Naive thymus-derived CD8-positive, alpha-beta T cell (primary cell): ENCODE measurements around the gene CHERP. TPM values are rescaled to one million over a fixed set of nuclear protein-coding genes. Genes with fewer than 3 reads are reported as not detected.

Experiments used
- ATAC-seq, 2 donors: fragments of 150-1000 bp; cut with Tn5 transposase in 1 of 2; sonication (Bioruptor Pico), chemical (Tn5 transposase) in 1 of 2; 1 replicate in 1 of 2; 2 replicates in 1 of 2; pipeline ENCODE4 v1.10.0; 2021; ENCODE audit warnings: mild to moderate bottlenecking in 2 of 2, moderate library complexity in 2 of 2
- POLR2A ChIA-PET: fragments of 350-600 bp; sonication (Branson Sonifier 250); formaldehyde crosslinking; loops from one replicate; lab custom pipeline; 2021; ENCODE audit warnings: antibody characterized with exemption; lab: Charles Lee
- DNase-seq, 10 donors: peaks; one replicate each; pipeline versions ENCODE4 v3.0.0 to v3.0.0-alpha.2; 2020 to 2022
- H3K27ac Mint-ChIP-seq, 10 donors: one replicate each; pipeline ENCODE4 v1.8.0; 2020 to 2022; ENCODE audit warnings: mild to moderate bottlenecking in 10 of 10, mixed read lengths in 10 of 10, moderate library complexity in 4 of 10, inconsistent platforms in 1 of 10
- H3K27me3 Mint-ChIP-seq, 5 donors: one replicate each; pipeline ENCODE4 v1.8.0; 2021 to 2022; ENCODE audit warnings: mixed read lengths in 5 of 5
- H3K36me3 Mint-ChIP-seq, 3 donors: one replicate each; pipeline ENCODE4 v1.8.0; 2020 to 2022; ENCODE audit warnings: mixed read lengths in 3 of 3, mild to moderate bottlenecking in 2 of 3, inconsistent platforms in 1 of 3
- H3K4me1 Mint-ChIP-seq, 4 donors: one replicate each; pipeline ENCODE4 v1.8.0; 2021 to 2022; ENCODE audit warnings: mixed read lengths in 4 of 4
- H3K4me3 Mint-ChIP-seq, 10 donors: one replicate each; pipeline ENCODE4 v1.8.0; 2020 to 2022; ENCODE audit warnings: mild to moderate bottlenecking in 10 of 10, mixed read lengths in 10 of 10, moderate library complexity in 6 of 10, inconsistent platforms in 1 of 10
- H3K9me3 Mint-ChIP-seq, 9 donors: one replicate each; pipeline ENCODE4 v1.8.0; 2020 to 2022; ENCODE audit warnings: mixed read lengths in 9 of 9, mild to moderate bottlenecking in 3 of 9, inconsistent platforms in 1 of 9, moderate library complexity in 1 of 9
- polyA plus RNA-seq, 3 donors: library from polyadenylated mRNA; unstranded; fragments of 300-500 nt; fragmentation: Illumina TruSeq; gene quantifications; one replicate each; pipeline ENCODE4 v1.2.3, GENCODE V29; 2021
- total RNA-seq, 8 experiments: library from RNA in 2 of 8; stranded (reverse) in 2 of 8; gene quantifications; one replicate each; pipeline ENCODE4 v1.2.3 and lab custom pipeline; 2021 to 2026

Gene CHERP
- total and polyA plus RNA-seq, 5 experiments from 2014 or later, result 4.7 to 82.0 (median 17.8) TPM

GRCh38 chr19:16585094-16585801, 43.0 kb upstream of the CHERP start:
- no peaks in the 10 kb centered on the region for H3K36me3 Mint-ChIP-seq
- DNase-seq, result peak in 1 of 10 donors; percentile 41

DNA sequence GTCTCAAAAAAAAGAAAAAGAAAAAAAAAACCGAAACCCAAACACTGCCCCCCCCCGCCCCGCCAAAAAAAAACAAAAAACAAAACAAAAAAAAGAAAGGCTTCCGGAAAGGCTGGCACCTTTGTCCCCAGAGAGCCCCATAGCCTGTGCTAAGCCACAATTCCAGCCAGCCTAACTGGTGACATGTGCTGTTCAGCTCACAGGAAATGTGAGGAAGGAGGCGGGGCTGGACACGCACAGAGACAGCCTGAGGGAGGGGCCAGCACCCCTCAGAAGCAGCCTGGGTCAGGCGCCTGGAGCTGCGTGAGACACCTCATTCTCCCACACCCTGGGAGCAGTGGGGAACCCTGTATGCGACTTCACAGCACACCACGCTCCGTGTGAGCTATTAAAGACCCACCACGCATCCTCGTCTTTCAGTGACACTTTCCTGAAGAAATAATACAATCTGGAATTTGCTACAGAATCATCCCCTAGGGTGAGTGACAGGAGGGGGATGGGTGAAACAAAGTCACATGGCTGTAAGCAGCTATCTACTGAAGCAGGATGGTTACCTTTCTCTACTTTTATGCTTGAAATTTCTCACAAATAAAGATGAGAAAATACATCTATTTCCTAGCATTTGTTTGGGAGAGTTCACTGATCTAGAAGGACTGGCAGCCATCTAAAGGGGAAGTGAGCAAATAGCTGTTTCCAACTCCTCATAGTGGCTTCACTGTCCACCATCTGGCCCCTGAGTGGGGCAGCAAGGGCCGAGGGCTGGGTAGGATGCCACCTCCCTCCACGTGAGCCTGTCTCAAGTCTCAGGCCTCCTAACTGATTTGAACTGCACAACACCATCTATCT, 42.2 kb upstream of the CHERP start:
- ATAC-seq (peak; percentile 79 to 84), DNase-seq (peak; percentile 72 to 91 (median 86))
- POLR2A ChIA-PET, result interaction anchor here (0.6 to 4.1 kb wide), 11 partner anchors 10 to 1528 kb away, joined by 3 to 27 read pairs (median 4); partner anchors contain the start of genes MED26, SLC35E1 and TMEM38A
- peaks cover 0 to 6% (median 0%) of the 10 kb centered on the region in 3 donors for H3K36me3 Mint-ChIP-seq
- peaks cover 24 to 94% (median 89%) of the 10 kb centered on the region in 4 donors for H3K4me1 Mint-ChIP-seq
- H3K27ac Mint-ChIP-seq, result peak overlapping the region; percentile 51 to 97 (median 92)
- peak overlapping the region; percentile 64 to 87 (median 78) for H3K4me3 Mint-ChIP-seq
- H3K9me3 Mint-ChIP-seq, result peaks cover 0 to 2% (median 0%) of the 10 kb centered on the region in 9 donors
- no peaks in the 10 kb centered on the region for H3K27me3 Mint-ChIP-seq

More at GRCh38 chr19:16585094-16585801, 43.0 kb upstream of the CHERP start:
- POLR2A ChIA-PET, result interaction anchor here (0.6 to 4.1 kb wide), 6 partner anchors 9 to 256 kb away, joined by 3 to 27 read pairs (median 6); partner anchors contain the start of genes MED26 and SLC35E1
- peak overlapping the region in 8 of 10 donors; percentile 64 to 87 (median 82) for H3K4me3 Mint-ChIP-seq
- ATAC-seq, result no peak
- H3K27ac Mint-ChIP-seq, result peak overlapping the region; percentile 51 to 97 (median 92)
- H3K9me3 Mint-ChIP-seq, result peaks cover 0 to 2% (median 0%) of the 10 kb centered on the region in 9 donors
- H3K27me3 Mint-ChIP-seq, result no peaks in the 10 kb centered on the region
- peaks cover 20 to 94% (median 90%) of the 10 kb centered on the region in 4 donors for H3K4me1 Mint-ChIP-seq

- peaks cover 19 to 86% (median 76%) of the 10 kb centered on the region in 4 donors for H3K4me1 Mint-ChIP-seq
- H3K27me3 Mint-ChIP-seq, result no peaks in the 10 kb centered on the region
- peak overlapping the region in 6 of 10 donors; percentile 4 to 62 (median 30) for H3K4me3 Mint-ChIP-seq
- ATAC-seq (no peak), DNase-seq (no peak)
- peak overlapping the region in 8 of 10 donors; percentile 25 to 97 (median 82) for H3K27ac Mint-ChIP-seq
- peaks cover 0 to 13% (median 3%) of the 10 kb centered on the region in 3 donors for H3K36me3 Mint-ChIP-seq
- H3K9me3 Mint-ChIP-seq, result peaks cover 0 to 2% (median 0%) of the 10 kb centered on the region in 9 donors
- POLR2A ChIA-PET, result interaction anchor here (1.5 to 4.1 kb wide), 3 partner anchors 9 to 46 kb away, joined by 5 to 27 read pairs (median 11); partner anchors contain the start of genes MED26 and SLC35E1
Observed at GRCh38 chr19:16582486-16583261, 40.4 kb upstream of the CHERP start.

- POLR2A ChIA-PET, result interaction anchor here (1.5 to 4.1 kb wide), 3 partner anchors 8 to 47 kb away, joined by 5 to 27 read pairs (median 11); partner anchors contain the start of genes MED26 and SLC35E1
- DNase-seq (no peak), ATAC-seq (no peak)
- Mint-ChIP-seq H3K36me3 (peaks cover 0 to 13% (median 3%) of the 10 kb centered on the region in 3 donors), H3K9me3 (peaks cover 0 to 2% (median 0%) of the 10 kb centered on the region in 9 donors), H3K4me1 (peaks cover 16 to 79% (median 70%) of the 10 kb centered on the region in 4 donors), H3K27ac (peak overlapping the region in 7 of 10 donors; percentile 39 to 83 (median 69)), H3K27me3 (no peaks in the 10 kb centered on the region), H3K4me3 (peak overlapping the region in 6 of 10 donors; percentile 6 to 48 (median 10))
Observed at GRCh38 chr19:16581971-16582343, 39.7 kb upstream of the CHERP start.

- no peak for ATAC-seq
- Mint-ChIP-seq H3K9me3 (peaks cover 0 to 2% (median 0%) of the 10 kb centered on the region in 9 donors), H3K4me1 (peaks cover 17 to 74% (median 65%) of the 10 kb centered on the region in 4 donors), H3K27ac (peak overlapping the region in 9 of 10 donors; percentile 32 to 83 (median 62)), H3K27me3 (no peaks in the 10 kb centered on the region), H3K36me3 (peaks cover 0 to 16% (median 3%) of the 10 kb centered on the region in 3 donors), H3K4me3 (peak overlapping the region in 4 of 10 donors; percentile 6 to 48 (median 24))
- no peak for DNase-seq
- POLR2A ChIA-PET, result interaction anchor here (1.5 to 4.1 kb wide), 3 partner anchors 8 to 47 kb away, joined by 5 to 27 read pairs (median 11); partner anchors contain the start of genes MED26 and SLC35E1
Observed at GRCh38 chr19:16581145-16581970, 39.1 kb upstream of the CHERP start.

GRCh38 chr19:16579381-16579780, 37.1 kb upstream of the CHERP start:
- ATAC-seq, result no peak

DNA sequence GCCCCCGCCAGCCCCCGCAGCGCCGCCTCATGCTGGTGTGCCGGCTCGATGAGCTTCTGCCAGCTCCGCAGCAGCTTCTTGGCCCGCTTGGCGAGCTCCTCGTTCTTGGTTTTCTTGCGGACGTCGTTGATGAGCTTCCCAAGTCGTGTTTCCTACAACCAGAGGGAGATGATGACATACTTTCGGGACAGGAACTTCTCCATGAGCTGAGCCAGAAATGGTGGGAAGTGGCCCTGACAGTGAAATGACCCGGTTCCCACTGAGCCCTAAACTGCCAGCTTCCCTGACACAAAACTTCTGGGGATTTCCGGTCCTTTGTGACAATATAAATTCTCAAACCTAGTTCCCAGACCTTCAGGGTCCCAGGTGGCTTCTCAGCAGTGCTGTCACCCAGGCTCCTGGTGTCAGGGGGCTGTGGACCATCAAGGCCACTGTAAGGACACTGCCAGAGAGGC, 35.3 kb upstream of the CHERP start:
- Mint-ChIP-seq H3K4me3 (no peak overlapping the region), H3K27me3 (no peaks in the 10 kb centered on the region), H3K27ac (peak overlapping the region in 1 of 10 donors; percentile 20), H3K36me3 (peaks cover 0 to 34% (median 3%) of the 10 kb centered on the region in 3 donors), H3K4me1 (peaks cover 25 to 70% (median 58%) of the 10 kb centered on the region in 4 donors), H3K9me3 (no peaks in the 10 kb centered on the region)
- no peak for ATAC-seq
- POLR2A ChIA-PET, result no interaction called here
- no peak for DNase-seq

More at GRCh38 chr19:16579381-16579780, 37.1 kb upstream of the CHERP start:
- H3K4me1 Mint-ChIP-seq, result peaks cover 25 to 70% (median 58%) of the 10 kb centered on the region in 4 donors
- peaks cover 0 to 2% (median 0%) of the 10 kb centered on the region in 9 donors for H3K9me3 Mint-ChIP-seq
- peak overlapping the region in 9 of 10 donors; percentile 13 to 82 (median 63) for H3K27ac Mint-ChIP-seq
- no peaks in the 10 kb centered on the region for H3K27me3 Mint-ChIP-seq
- peaks cover 0 to 30% (median 3%) of the 10 kb centered on the region in 3 donors for H3K36me3 Mint-ChIP-seq
- POLR2A ChIA-PET, result no interaction called here
- H3K4me3 Mint-ChIP-seq, result no peak overlapping the region
- DNase-seq, result no peak

DNA sequence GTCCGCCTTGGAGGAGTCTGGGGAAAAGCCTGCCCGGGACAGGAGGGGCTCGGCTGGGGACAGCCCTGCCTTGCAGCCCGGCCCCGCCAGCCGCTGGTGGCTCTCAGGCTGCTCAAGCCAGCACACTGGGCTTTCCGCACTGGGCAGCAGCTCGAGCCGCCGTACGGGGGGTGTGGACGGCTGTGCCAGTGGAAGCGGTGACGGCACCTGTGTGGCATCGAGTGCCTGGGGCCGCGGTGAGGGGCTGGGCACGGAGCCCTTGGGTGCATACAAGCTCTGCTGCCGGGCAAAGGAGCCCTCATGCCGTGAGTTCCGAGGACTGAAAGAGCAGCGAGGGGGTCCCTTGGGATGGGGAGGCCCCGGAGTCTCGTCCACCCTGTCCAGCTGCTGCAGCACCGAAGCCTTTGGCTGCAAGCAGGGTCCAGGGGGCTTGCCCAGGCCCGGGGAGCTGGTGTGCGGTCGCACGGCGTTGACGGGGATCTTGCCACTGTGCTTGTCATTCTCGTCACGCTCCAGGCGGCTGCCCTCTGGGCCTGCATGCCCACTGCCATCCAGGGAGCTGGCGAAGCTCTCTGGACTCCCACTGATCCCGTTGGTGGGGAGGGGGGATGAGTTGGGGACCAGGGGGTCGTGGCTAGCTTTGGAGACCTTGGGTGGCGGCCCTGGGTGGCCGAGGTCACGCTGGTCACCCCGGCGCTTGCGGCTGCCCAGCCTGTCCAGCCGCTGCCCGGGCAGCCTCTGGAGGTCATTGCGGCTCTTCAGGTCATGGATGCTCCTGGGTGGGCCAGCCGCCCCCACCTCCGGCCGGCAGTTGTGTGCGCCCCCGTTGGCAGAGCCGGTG, 34.7 kb upstream of the CHERP start:
- Mint-ChIP-seq H3K4me1 (peaks cover 26 to 67% (median 58%) of the 10 kb centered on the region in 4 donors), H3K36me3 (peaks cover 0 to 34% (median 3%) of the 10 kb centered on the region in 3 donors), H3K27me3 (no peaks in the 10 kb centered on the region), H3K4me3 (peak overlapping the region in 2 of 10 donors; percentile 21 to 36), H3K9me3 (no peaks in the 10 kb centered on the region), H3K27ac (peak overlapping the region in 3 of 10 donors; percentile 31 to 80 (median 47))
- POLR2A ChIA-PET, result no interaction called here
- ATAC-seq, result no peak
- DNase-seq, result no peak

GRCh38 chr19:16575861-16576689, 33.8 kb upstream of the CHERP start:
- H3K9me3 Mint-ChIP-seq, result no peaks in the 10 kb centered on the region
- peak overlapping the region in 4 of 10 donors; percentile 47 to 98 (median 80) for H3K27ac Mint-ChIP-seq
- H3K36me3 Mint-ChIP-seq, result peaks cover 0 to 34% (median 3%) of the 10 kb centered on the region in 3 donors
- peak overlapping the region in 3 of 10 donors; percentile 21 to 56 (median 36) for H3K4me3 Mint-ChIP-seq
- H3K4me1 Mint-ChIP-seq, result peaks cover 24 to 66% (median 59%) of the 10 kb centered on the region in 4 donors
- no peak for ATAC-seq
- POLR2A ChIA-PET, result no interaction called here
- DNase-seq, result no peak
- H3K27me3 Mint-ChIP-seq, result no peaks in the 10 kb centered on the region
